Thoracic aorta (tissue), 2 donors: ENCODE data around the gene SNRPD2. TPM values are rescaled to one million over a fixed set of nuclear protein-coding genes. Genes with fewer than 3 reads are reported as not detected.
A peak's percentile ranks its signal among the peaks of the same experiment; 100 is the strongest.

ENCODE experiments used
- ATAC-seq: fragments of 150-250 bp; one replicate; pipeline ENCODE4 v1.8.0; 2017; ENCODE audit warnings: low read depth; ENCODE audit not compliant: insufficient number of reproducible peaks, low FRiP score
- DNase-seq: peaks from one replicate; pipeline ENCODE4 v3.0.0-alpha.2; 2020; ENCODE audit warnings: low spot score
- H3K27ac ChIP-seq, 2 donors: fragments of 200-600 bp; sonication (generic); 1 replicate in 1 of 2; 2 replicates in 1 of 2; pipeline ENCODE4 v1.5.1; 2016; ENCODE audit warnings: mild to moderate bottlenecking in 2 of 2, moderate library complexity in 2 of 2
- H3K27me3 ChIP-seq: fragments of 200-600 bp; sonication (generic); replicated peaks from 2 replicates; pipeline ENCODE4 v1.6.0; 2016; ENCODE audit warnings: mild to moderate bottlenecking; ENCODE audit not compliant: insufficient read depth
- H3K36me3 ChIP-seq: fragments of 200-600 bp; sonication (generic); one replicate; pipeline ENCODE4 v1.5.1; 2016
- H3K4me1 ChIP-seq, 2 donors: fragments of 200-600 bp; sonication (generic); 1 replicate in 1 of 2; 2 replicates in 1 of 2; pipeline versions ENCODE4 v1.5.1 to v1.6.0; 2016; ENCODE audit warnings: low read depth in 2 of 2, mild to moderate bottlenecking in 1 of 2; ENCODE audit not compliant: control insufficient read depth in 1 of 2
- H3K4me3 ChIP-seq: fragments of 200-600 bp; sonication (generic); 2 replicates; pipeline ENCODE4 v1.5.1; 2016; ENCODE audit warnings: mild to moderate bottlenecking
- H3K9me3 ChIP-seq: fragments of 200-600 bp; sonication (generic); 2 replicates; pipeline ENCODE4 v1.5.1; 2016
- total RNA-seq, 2 donors: library from RNA; depleted of rRNA; stranded (reverse); fragments of >200 nt; gene quantifications; one replicate each; pipeline versions ENCODE4 v1.1.0 to v1.2.3, GENCODE V29; 2016
- TF ChIP-seq, protein P1 (sequence below): fragments of 200-600 bp; sonication (generic); IDR thresholded peaks from one replicate; pipeline ENCODE4 v1.5.1; 2019; ENCODE audit warnings: antibody characterized with exemption

SNRPD2 gene
- total RNA-seq, 2 donors from 2014 or later, result 65.7 to 70.1 TPM

DNA sequence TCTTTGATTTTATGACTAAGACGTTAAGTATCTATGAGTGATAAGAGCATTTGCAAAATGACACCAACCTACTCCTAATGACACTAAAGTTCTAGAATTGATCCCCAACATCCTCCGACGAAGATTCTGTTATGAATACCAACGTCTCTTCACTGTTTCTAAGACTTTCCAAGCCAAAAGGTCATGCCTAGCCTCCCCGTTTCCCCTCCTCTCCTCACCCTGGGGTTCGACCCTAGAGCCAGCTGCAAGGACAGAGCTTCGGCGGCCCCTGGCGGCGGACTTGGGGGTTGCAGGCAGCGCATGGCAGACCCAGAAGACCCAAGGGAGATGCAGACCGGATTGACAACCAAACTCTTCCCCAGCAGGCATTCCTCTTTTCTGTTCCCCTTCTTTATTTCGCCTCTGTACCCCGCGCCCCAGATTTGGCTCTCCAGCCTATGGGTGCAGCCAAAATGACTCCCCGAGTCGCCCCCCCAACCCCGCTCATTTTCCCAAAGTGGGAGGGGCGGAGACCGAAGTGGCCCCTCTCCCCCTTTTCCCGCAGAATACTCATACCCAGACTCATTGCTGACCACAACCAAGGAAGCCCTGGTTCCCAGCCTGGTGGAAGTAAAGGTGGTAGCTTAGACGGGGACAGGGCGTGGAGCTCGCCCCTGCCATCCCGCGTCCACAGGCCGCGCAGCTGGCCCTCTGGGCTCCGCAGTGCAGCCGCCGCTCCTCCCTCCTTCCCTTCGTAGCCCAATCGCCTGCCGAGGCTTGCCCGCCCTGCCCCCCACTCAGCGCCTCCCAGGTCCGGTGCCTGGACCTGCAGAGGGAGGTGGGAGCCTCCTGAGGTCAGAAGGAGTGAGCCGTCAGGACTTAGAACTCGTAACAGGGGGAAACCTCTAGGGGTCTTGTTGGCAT, 48.5 kb downstream of the SNRPD2 start:
- H3K4me3 ChIP-seq, result peak overlapping the region; percentile 64
- no peaks in the 10 kb centered on the region for H3K36me3 ChIP-seq
- no peak for DNase-seq
- no peak for ATAC-seq
- no peak overlapping the region for H3K27ac ChIP-seq
- H3K27me3 ChIP-seq, result no peaks in the 10 kb centered on the region
- no peaks in the 10 kb centered on the region for H3K9me3 ChIP-seq
- peaks cover 9 to 41% of the 10 kb centered on the region in 2 donors for H3K4me1 ChIP-seq
- TF ChIP-seq, protein P1, sequence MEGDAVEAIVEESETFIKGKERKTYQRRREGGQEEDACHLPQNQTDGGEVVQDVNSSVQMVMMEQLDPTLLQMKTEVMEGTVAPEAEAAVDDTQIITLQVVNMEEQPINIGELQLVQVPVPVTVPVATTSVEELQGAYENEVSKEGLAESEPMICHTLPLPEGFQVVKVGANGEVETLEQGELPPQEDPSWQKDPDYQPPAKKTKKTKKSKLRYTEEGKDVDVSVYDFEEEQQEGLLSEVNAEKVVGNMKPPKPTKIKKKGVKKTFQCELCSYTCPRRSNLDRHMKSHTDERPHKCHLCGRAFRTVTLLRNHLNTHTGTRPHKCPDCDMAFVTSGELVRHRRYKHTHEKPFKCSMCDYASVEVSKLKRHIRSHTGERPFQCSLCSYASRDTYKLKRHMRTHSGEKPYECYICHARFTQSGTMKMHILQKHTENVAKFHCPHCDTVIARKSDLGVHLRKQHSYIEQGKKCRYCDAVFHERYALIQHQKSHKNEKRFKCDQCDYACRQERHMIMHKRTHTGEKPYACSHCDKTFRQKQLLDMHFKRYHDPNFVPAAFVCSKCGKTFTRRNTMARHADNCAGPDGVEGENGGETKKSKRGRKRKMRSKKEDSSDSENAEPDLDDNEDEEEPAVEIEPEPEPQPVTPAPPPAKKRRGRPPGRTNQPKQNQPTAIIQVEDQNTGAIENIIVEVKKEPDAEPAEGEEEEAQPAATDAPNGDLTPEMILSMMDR, result peak; percentile 98

DNA sequence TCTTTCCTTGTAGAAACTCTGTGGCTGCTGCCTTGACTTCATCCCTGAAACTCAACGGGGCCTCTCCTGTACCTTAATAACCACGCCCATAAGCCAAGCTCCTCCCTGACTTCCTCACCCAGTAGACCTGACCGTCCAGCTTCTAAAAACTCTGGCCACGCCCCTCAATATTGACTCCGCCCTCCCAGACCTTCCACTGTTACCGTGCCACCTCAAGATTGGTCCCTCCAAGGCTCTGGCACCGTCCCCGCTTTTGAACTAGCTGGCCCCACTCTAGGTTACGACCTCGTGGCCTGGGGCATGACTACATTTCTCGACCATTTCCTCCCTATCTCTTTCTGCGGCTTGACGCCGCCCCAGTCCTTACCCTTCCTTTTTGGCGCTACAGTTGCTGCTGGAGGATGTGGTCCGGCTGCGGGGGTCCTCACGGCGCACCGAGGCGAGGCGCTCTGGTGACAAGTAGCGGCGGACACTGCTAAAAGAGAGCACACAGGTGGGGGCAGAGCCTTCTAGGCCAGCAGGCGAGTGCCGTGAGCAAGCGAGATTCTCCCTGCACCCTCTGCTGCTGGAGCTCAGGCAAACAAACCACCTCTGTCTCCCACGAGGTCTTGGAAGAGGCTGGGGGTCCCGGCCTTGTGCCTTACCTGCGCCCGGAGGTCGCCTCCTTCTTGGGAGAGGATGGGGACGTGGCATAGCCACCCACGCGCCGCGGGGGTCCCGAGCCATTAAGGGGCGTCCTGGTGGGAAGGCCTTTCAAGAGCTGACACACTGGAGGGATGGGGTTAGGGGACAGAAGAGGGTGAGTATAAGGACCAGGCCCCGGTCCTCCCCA, 50.3 kb downstream of the SNRPD2 start:
- H3K4me1 ChIP-seq, result peaks cover 10 to 57% of the 10 kb centered on the region in 2 donors
- no peaks in the 10 kb centered on the region for H3K27me3 ChIP-seq
- ATAC-seq, result no peak

DNA sequence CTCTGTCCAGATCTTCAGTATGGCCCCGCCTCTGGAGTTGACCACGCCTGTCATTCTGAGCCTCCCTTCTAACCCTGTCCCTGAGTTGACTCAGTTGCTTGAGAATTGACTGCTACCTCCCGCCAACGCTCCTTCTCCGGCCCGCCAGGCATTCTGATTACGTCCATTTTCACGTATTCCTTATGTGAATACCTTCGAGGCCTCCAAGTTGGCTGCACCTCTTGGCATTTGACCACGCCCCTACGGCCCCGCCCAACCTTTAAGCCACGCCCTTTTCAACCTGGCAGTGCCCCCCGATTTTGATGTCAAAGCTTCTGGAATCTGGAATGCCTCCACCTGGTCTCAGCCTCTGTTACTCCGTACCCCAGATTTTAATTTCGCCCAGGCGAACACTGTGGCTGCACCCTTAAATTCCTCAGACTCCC, 50.9 kb downstream of the SNRPD2 start:
- Histone ChIP-seq H3K27me3 (no peaks in the 10 kb centered on the region), H3K36me3 (no peaks in the 10 kb centered on the region), H3K4me3 (peak overlapping the region; percentile 64), H3K27ac (peak overlapping the region; percentile 12 to 70), H3K4me1 (peaks cover 10 to 61% of the 10 kb centered on the region in 2 donors), H3K9me3 (no peaks in the 10 kb centered on the region)
- TF ChIP-seq, protein P1, result no peak
- no peak for ATAC-seq
- no peak for DNase-seq

More for the DNA sequence above, 50.3 kb downstream of the SNRPD2 start:
- TF ChIP-seq, protein P1, result no peak
- DNase-seq, result no peak
- Histone ChIP-seq H3K27ac (peak overlapping the region; percentile 66 to 70), H3K9me3 (no peaks in the 10 kb centered on the region), H3K4me3 (peak overlapping the region; percentile 64), H3K36me3 (no peaks in the 10 kb centered on the region)

DNA sequence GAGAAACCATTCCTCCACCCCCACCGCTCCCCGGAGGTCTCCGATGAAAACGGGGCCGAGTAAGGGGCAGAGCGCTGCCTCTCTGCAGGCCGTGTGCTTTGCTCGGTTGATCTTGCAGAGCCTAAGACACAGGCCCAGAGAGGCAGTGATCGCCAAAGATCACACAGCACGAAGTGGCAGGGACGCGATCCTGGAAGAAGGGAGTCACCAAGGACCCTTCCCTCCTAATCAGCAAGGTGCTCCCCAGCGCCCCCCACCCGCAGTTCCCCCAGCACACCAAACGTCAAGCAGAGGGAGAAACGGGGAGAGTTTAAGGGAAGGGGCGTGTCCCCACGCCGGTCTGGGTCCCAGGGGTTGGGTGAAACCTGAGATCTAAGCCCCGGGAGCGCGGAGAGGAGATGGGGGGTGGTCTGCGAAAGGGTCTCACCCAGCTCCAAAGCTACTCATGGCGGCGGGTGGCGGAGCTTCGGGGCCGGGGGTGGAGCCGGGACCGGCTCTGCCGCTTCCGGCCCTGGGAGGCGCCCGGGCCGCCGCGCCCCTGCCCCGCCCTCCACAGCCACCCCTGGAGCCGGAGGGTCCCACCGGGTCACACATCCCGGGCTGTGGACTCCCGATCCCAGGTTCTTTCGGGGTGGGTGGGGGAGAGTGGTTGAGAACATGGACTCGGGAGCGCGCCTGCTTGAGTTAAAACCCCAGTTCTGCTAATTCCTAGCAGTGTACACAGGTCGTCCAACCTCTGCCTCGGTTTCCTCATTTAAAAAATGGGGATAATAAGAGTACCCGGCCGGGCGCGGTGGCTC, 52.6 kb downstream of the SNRPD2 start, which contains the start of gene EML2:
EML2 (minus strand) TSS at position 468 of the 800 bp plus-strand sequence; CDS start at position 447, 21 bp downstream.
- Histone ChIP-seq H3K9me3 (no peaks in the 10 kb centered on the region), H3K27ac (peak within 1 kb of the TSS in 1 of 2 donors; percentile 37), H3K36me3 (no peaks in the 10 kb centered on the region), H3K27me3 (no peaks in the 10 kb centered on the region), H3K4me3 (peak within 1 kb of the TSS; percentile 86), H3K4me1 (peaks cover 10 to 65% of the 10 kb centered on the region in 2 donors)
- ATAC-seq (no peak), DNase-seq (no peak)
- TF ChIP-seq, protein P1, result no peak
